ENCODE results near the gene MMP1. TPM values are rescaled to one million over a fixed set of nuclear protein-coding genes. Genes with fewer than 3 reads are reported as not detected.

The MMP1 gene
- not detected for total RNA-seq
- polyA plus RNA-seq: under 1 TPM in 1 of 3 donors, not detected in 2; 0.07 TPM
- long read RNA-seq, donor 1: 0 reads
- long read RNA-seq, donor 2: 0 reads
- long read RNA-seq, donor 3, partial matches to known transcripts: 0 of 1 reads
- long read RNA-seq, donor 3, other reads (novel, unspliced or antisense): 0 of 1 reads
- long read RNA-seq, donor 4: 0 reads
- long read RNA-seq, donor 5: 0 reads
- long read RNA-seq, donor 6: 0 reads
- long read RNA-seq, donor 7: 0 reads
- long read RNA-seq, donor 8: 0 reads
- long read RNA-seq, donor 9: 0 reads
- long read RNA-seq, donor 10: 0 reads

GRCh38 chr11:102798012-102798746, at the start of gene MMP1:
Gene MMP1 (minus strand): TSS chr11:102798160. CDS start chr11:102798092, 68 bp downstream.
- Histone ChIP-seq H3K27ac (no peak within 1 kb of the TSS), H3K27me3 (no peaks in the 10 kb centered on the region), H3K4me3 (no peak within 1 kb of the TSS), H3K36me3 (replicated peaks in 1 of 2) (no peaks in the 10 kb centered on the region), H3K9me3 (replicated peaks in 1 of 3) (no peaks in the 10 kb centered on the region), H3K4me1 (replicated peaks in 1 of 2) (no peaks in the 10 kb centered on the region)
- intact Hi-C loops (cut with DNase I): no loop called here
- no peak for DNase-seq
- TF ChIP-seq POLR2A (IDR thresholded peaks at IDR 0.05): no peak
- no peak for TF ChIP-seq CTCF (IDR thresholded peaks at IDR 0.05)
- 86 to 91% (median 88%) methylated on average over 7 of the region's 7 CpGs for WGBS, 4 donors

DNA sequence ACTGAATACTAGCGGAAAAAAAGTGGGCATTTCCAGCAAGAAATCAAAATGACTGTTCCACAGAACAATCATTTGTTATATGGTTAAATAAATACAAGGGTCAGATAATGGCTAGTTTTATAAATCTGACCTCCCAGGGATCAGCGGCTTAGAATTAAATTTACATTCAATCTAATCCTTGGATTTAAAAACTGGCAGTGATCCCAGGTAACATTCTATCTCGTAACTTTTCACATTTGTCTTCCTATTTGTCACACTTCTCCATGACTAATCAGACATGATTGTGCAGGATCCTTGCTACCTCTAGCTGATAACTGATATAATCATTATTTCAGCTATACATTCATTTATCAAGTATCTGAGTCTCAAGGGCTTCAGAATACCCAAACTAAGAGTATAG, 48.3 kb upstream of the MMP1 start:
- no peak for TF ChIP-seq POLR2A (IDR thresholded peaks at IDR 0.05)
- TF ChIP-seq CTCF (IDR thresholded peaks at IDR 0.05): no peak
- 44 to 55% (median 49%) methylated on average over 3 of the region's 3 CpGs for WGBS, 4 donors

GRCh38 chr11:102843489-102843888, 45.5 kb upstream of the MMP1 start, which contains the start of gene MMP3:
Gene MMP3 (minus strand): TSS chr11:102843609. CDS start chr11:102843546, 63 bp downstream.
- H3K27me3 ChIP-seq: peaks cover 6% of the 10 kb centered on the region
- no peak within 1 kb of the TSS for H3K4me3 ChIP-seq
- intact Hi-C loops (cut with DNase I): no loop called here
- no peak for DNase-seq
- no peak for TF ChIP-seq CTCF (IDR thresholded peaks at IDR 0.05)
- TF ChIP-seq POLR2A (IDR thresholded peaks at IDR 0.05): no peak
- no peak within 1 kb of the TSS for H3K27ac ChIP-seq
- no peaks in the 10 kb centered on the region for H3K9me3 ChIP-seq (replicated peaks in 1 of 3)
- no peaks in the 10 kb centered on the region for H3K4me1 ChIP-seq (replicated peaks in 1 of 2)
- no peaks in the 10 kb centered on the region for H3K36me3 ChIP-seq (replicated peaks in 1 of 2)
- WGBS, 4 donors: 68 to 84% (median 76%) methylated on average over 4 of the region's 4 CpGs

More for the DNA sequence above, 48.3 kb upstream of the MMP1 start:
- Histone ChIP-seq H3K27me3 (peaks cover 6% of the 10 kb centered on the region), H3K36me3 (replicated peaks in 1 of 2) (no peaks in the 10 kb centered on the region), H3K4me1 (replicated peaks in 1 of 2) (no peaks in the 10 kb centered on the region), H3K27ac (no peak overlapping the region), H3K9me3 (replicated peaks in 1 of 3) (no peaks in the 10 kb centered on the region), H3K4me3 (no peak overlapping the region)
- intact Hi-C loops (cut with DNase I): no loop called here
- no peak for DNase-seq

DNA sequence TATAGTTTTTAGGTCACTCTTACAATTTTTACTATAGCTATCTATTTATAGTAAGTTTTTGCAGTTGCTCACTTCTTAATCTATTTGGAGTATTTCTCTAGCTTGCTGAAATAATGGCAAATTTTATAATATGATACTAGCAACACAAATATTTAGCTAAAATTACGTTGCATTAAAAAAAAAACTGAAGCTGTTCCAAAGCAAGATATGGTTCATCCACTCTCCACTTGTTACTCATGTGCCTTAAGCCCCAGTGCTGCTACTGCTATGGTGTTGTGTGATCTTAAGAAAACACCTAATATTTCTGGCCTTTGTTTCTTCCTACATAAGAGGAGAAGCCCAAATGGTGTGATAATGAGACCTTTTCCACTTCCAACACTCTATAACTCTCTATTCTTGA, 45.0 kb upstream of the MMP1 start:
- intact Hi-C loops (cut with DNase I): no loop called here
- H3K27ac ChIP-seq: no peak overlapping the region
- H3K4me3 ChIP-seq: no peak overlapping the region
- H3K9me3 ChIP-seq (replicated peaks in 1 of 3): no peaks in the 10 kb centered on the region
- H3K27me3 ChIP-seq: peaks cover 6% of the 10 kb centered on the region
- no peak for TF ChIP-seq CTCF (IDR thresholded peaks at IDR 0.05)
- no peak for TF ChIP-seq POLR2A (IDR thresholded peaks at IDR 0.05)
- H3K4me1 ChIP-seq (replicated peaks in 1 of 2): no peaks in the 10 kb centered on the region
- WGBS, 4 donors: 36 to 50% (median 46%) methylated on average over 1 of the region's 1 CpG
- no peaks in the 10 kb centered on the region for H3K36me3 ChIP-seq (replicated peaks in 1 of 2)
- DNase-seq: no peak
